ENCODE measurements around the gene GIMAP2. TPM values are rescaled to one million over a fixed set of nuclear protein-coding genes. Genes with fewer than 3 reads are reported as not detected.

The GIMAP2 gene
- total and polyA plus RNA-seq, 2 of the 13 experiments (the other 11 are each of a cell fraction or from before 2014, with no cell fraction given) = 0.49 to 1.4 TPM

DNA sequence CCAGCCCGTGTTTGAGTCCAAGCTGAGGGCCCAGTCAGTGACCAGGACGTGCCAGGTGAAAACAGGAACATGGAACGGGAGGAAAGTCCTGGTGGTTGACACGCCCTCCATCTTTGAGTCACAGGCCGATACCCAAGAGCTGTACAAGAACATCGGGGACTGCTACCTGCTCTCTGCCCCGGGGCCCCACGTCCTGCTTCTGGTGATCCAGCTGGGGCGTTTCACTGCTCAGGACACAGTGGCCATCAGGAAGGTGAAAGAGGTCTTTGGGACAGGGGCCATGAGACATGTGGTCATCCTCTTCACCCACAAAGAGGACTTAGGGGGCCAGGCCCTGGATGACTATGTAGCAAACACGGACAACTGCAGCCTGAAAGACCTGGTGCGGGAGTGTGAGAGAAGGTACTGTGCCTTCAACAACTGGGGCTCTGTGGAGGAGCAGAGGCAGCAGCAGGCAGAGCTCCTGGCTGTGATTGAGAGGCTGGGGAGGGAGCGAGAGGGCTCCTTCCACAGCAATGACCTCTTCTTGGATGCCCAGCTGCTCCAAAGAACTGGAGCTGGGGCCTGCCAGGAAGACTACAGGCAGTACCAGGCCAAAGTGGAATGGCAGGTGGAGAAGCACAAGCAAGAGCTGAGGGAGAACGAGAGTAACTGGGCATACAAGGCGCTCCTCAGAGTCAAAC lies 56.9 kb downstream of the GIMAP2 start:
- H3K4me2 ChIP-seq (ENCODE audit: low read depth, low read length) = no peak overlapping the region
- no peak overlapping the region for H3K4me3 ChIP-seq (replicated peaks in 1 of 3; ENCODE audit: insufficient read depth in 1 of 3, low read depth in 2 of 3, low read length in 3 of 3)
- ChIA-PET POLR2A (no interaction called here), CTCF (ENCODE audit: low intra/inter-chr PET ratio, low total read pairs) (no interaction called here)
- no peaks in the 10 kb centered on the region for H3K4me1 ChIP-seq (ENCODE audit: insufficient read depth, low read length)
- H3K27ac ChIP-seq (ENCODE audit: extremely low read length, insufficient read depth, low read length) = no peak overlapping the region
- no peak for DNase-seq (ENCODE audit: low spot score)
- H3K9me3 ChIP-seq (ENCODE audit: low read length) = no peaks in the 10 kb centered on the region
- in situ Hi-C loops (cut with HindIII; ENCODE audit: extremely low pct_ligation_motif_present, low pct_unique_long_range_greater_than_20kb) = no loop called here
- intact Hi-C loops (cut with micrococcal nuclease; ENCODE audit: unreplicated experiment) = no loop called here
- ATAC-seq = no peak
- WGBS (ENCODE audit: low lambda C conversion rate) = 23% methylated on average over 8 of the region's 14 CpGs
- no TSS peak for BruUV-seq (replicated peaks)
- H3K79me2 ChIP-seq (ENCODE audit: insufficient read depth, low read length) = no peaks in the 10 kb centered on the region
- H4K20me1 ChIP-seq (ENCODE audit: insufficient read depth, low read length) = no peaks in the 10 kb centered on the region
- peaks cover 1 to 6% of the 10 kb centered on the region in 2 experiments; a peak in 1 of 5 replicates for H3K27me3 ChIP-seq (ENCODE audit: control insufficient read depth in 1 of 2, insufficient read depth in 2 of 2, low read length in 2 of 2)
- TF ChIP-seq NPAS2 (CRISPR knock-in tag; IDR thresholded peaks at IDR 0.05; ENCODE audit: borderline replicate concordance) (no peak), ZNF724P (CRISPR knock-in tag; IDR thresholded peaks at IDR 0.05; ENCODE audit: borderline replicate concordance) (no peak), HDAC1 (CRISPR knock-in tag; IDR thresholded peaks at IDR 0.05) (no peak), SRY (CRISPR knock-in tag; IDR thresholded peaks at IDR 0.05) (no peak), SAFB2 (CRISPR knock-in tag; IDR thresholded peaks at IDR 0.05; ENCODE audit: borderline replicate concordance, low read depth) (no peak), GATAD1 (CRISPR knock-in tag; IDR thresholded peaks at IDR 0.05) (no peak), MTERF4 (CRISPR knock-in tag; IDR thresholded peaks at IDR 0.05) (no peak), BRD4 (CRISPR knock-in tag; IDR thresholded peaks at IDR 0.05) (no peak)
- TF ChIP-seq, protein P1, sequence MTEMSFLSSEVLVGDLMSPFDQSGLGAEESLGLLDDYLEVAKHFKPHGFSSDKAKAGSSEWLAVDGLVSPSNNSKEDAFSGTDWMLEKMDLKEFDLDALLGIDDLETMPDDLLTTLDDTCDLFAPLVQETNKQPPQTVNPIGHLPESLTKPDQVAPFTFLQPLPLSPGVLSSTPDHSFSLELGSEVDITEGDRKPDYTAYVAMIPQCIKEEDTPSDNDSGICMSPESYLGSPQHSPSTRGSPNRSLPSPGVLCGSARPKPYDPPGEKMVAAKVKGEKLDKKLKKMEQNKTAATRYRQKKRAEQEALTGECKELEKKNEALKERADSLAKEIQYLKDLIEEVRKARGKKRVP (CRISPR knock-in tag; IDR thresholded peaks at IDR 0.05) = no peak
- no peak overlapping the region for H2AFZ ChIP-seq (ENCODE audit: low read length)
- no peak overlapping the region for H3K9ac ChIP-seq (ENCODE audit: insufficient read depth, low read depth, low read length)
- H3K36me3 ChIP-seq (replicated peaks in 1 of 2; ENCODE audit: control insufficient read depth in 1 of 2, insufficient read depth in 2 of 2, low read length in 2 of 2) = no peaks in the 10 kb centered on the region
- no peak for FAIRE-seq

Other genes starting within 250 kb of the GIMAP2 start
- not detected in 2 replicates for gene GIMAP8, start 235.1 kb upstream of the GIMAP2 start, total RNA-seq (2016; rRNA removed; fragmentation: Illumina TruSeq; extraction: Trizol)
- not detected in 2 replicates for gene GIMAP8, start 235.1 kb upstream of the GIMAP2 start, polyA plus RNA-seq (2011; rRNA removed)
- not detected in 2 replicates for gene GIMAP7, start 170.8 kb upstream of the GIMAP2 start, total RNA-seq (2016; rRNA removed; fragmentation: Illumina TruSeq; extraction: Trizol)
- not detected in 2 replicates for gene GIMAP7, start 170.8 kb upstream of the GIMAP2 start, polyA plus RNA-seq (2011; rRNA removed)
- gene GIMAP4, start 118.3 kb upstream of the GIMAP2 start, total RNA-seq (2016; rRNA removed; fragmentation: Illumina TruSeq; extraction: Trizol) = not detected in 2 replicates
- gene GIMAP4, start 118.3 kb upstream of the GIMAP2 start, polyA plus RNA-seq (2011; rRNA removed) = not detected in 2 replicates
- gene GIMAP6, start 53.3 kb upstream of the GIMAP2 start, total RNA-seq (2016; rRNA removed; fragmentation: Illumina TruSeq; extraction: Trizol) = not detected in 2 replicates
- gene GIMAP6, start 53.3 kb upstream of the GIMAP2 start, polyA plus RNA-seq (2011; rRNA removed) = not detected in 2 replicates
- not detected in 2 replicates for gene GIMAP1, start 30.9 kb downstream of the GIMAP2 start, total RNA-seq (2016; rRNA removed; fragmentation: Illumina TruSeq; extraction: Trizol)
- gene GIMAP1, start 30.9 kb downstream of the GIMAP2 start, polyA plus RNA-seq (2011; rRNA removed) = not detected in 2 replicates
- not detected in 2 replicates for gene GIMAP5, start 51.7 kb downstream of the GIMAP2 start, total RNA-seq (2016; rRNA removed; fragmentation: Illumina TruSeq; extraction: Trizol)
- not detected in 2 replicates for gene GIMAP5, start 51.7 kb downstream of the GIMAP2 start, polyA plus RNA-seq (2011; rRNA removed)
- not detected in 2 replicates for gene TMEM176B, start 114.7 kb downstream of the GIMAP2 start, total RNA-seq (2016; rRNA removed; fragmentation: Illumina TruSeq; extraction: Trizol)
- not detected in 2 replicates for gene TMEM176B, start 114.7 kb downstream of the GIMAP2 start, polyA plus RNA-seq (2011; rRNA removed)
- not detected in 2 replicates for gene TMEM176A, start 115.1 kb downstream of the GIMAP2 start, total RNA-seq (2016; rRNA removed; fragmentation: Illumina TruSeq; extraction: Trizol)
- not detected in 2 replicates for gene TMEM176A, start 115.1 kb downstream of the GIMAP2 start, polyA plus RNA-seq (2011; rRNA removed)
- gene AOC1, start 166.8 kb downstream of the GIMAP2 start, total RNA-seq (2016; rRNA removed; fragmentation: Illumina TruSeq; extraction: Trizol) = not detected in 2 replicates
- gene AOC1, start 166.8 kb downstream of the GIMAP2 start, polyA plus RNA-seq (2011; rRNA removed) = not detected in 2 replicates